CD4-positive, alpha-beta T cell treated with Interleukin-4 for 4 hours (primary cell): ENCODE results near the gene JAKMIP2.
"Not testable (repeated sequence)": the region's sequence is repeated elsewhere in the genome, so short reads cannot be mapped to it uniquely, and the experiment has no call there.

ENCODE experiments used
- DNase-seq: peaks from one replicate; pipeline ENCODE4 v3.0.0-alpha.2; 2020

JAKMIP2 gene

GRCh38 chr5:147643142-147643541 lies 139.4 kb downstream of the JAKMIP2 start:
- DNase-seq = no peak

GRCh38 chr5:147642666-147643065 lies 139.9 kb downstream of the JAKMIP2 start:
- DNase-seq = no peak

GRCh38 chr5:147639321-147639720 lies 143.2 kb downstream of the JAKMIP2 start:
- DNase-seq = no peak

GRCh38 chr5:147636729-147636984 lies 145.9 kb downstream of the JAKMIP2 start:
- DNase-seq = no peak

GRCh38 chr5:147635882-147636728 lies 146.4 kb downstream of the JAKMIP2 start:
- DNase-seq = no peak

GRCh38 chr5:147635439-147635838 lies 147.1 kb downstream of the JAKMIP2 start:
- DNase-seq = not testable (repeated sequence)

- DNase-seq = no peak
Observed at GRCh38 chr5:147633173-147633572, 149.4 kb downstream of the JAKMIP2 start.

GRCh38 chr5:147631428-147632003 lies 151.0 kb downstream of the JAKMIP2 start:
- DNase-seq = no peak

GRCh38 chr5:147629196-147629595 lies 153.3 kb downstream of the JAKMIP2 start:
- DNase-seq = no peak

- DNase-seq = peak; percentile 68
Observed at GRCh38 chr5:147628058-147628895, 154.3 kb downstream of the JAKMIP2 start.

- no peak for DNase-seq
Observed at GRCh38 chr5:147626464-147626863, 156.1 kb downstream of the JAKMIP2 start.

GRCh38 chr5:147621016-147621415 lies 161.5 kb downstream of the JAKMIP2 start:
- DNase-seq = no peak

GRCh38 chr5:147619281-147619878 lies 163.1 kb downstream of the JAKMIP2 start:
- no peak for DNase-seq

GRCh38 chr5:147617711-147618350 lies 164.7 kb downstream of the JAKMIP2 start:
- no peak for DNase-seq

- DNase-seq = no peak
Observed at GRCh38 chr5:147617191-147617606, 165.3 kb downstream of the JAKMIP2 start.

GRCh38 chr5:147616421-147616820 lies 166.1 kb downstream of the JAKMIP2 start:
- no peak for DNase-seq

GRCh38 chr5:147613359-147613758 lies 169.2 kb downstream of the JAKMIP2 start:
- no peak for DNase-seq

- DNase-seq = no peak
Observed at GRCh38 chr5:147611483-147611882, 171.0 kb downstream of the JAKMIP2 start.

GRCh38 chr5:147610798-147611197 lies 171.7 kb downstream of the JAKMIP2 start:
- no peak for DNase-seq

- DNase-seq = no peak
Observed at GRCh38 chr5:147601652-147602051, 180.9 kb downstream of the JAKMIP2 start.

- no peak for DNase-seq
Observed at GRCh38 chr5:147591120-147591519, 191.4 kb downstream of the JAKMIP2 start.

- no peak for DNase-seq
Observed at GRCh38 chr5:147590096-147590495, 192.4 kb downstream of the JAKMIP2 start.

- no peak for DNase-seq
Observed at GRCh38 chr5:147586832-147587231, 195.7 kb downstream of the JAKMIP2 start.
